HEK293 (cell line): ENCODE results near the gene CNIH3.
A peak's percentile ranks its signal among the peaks of the same experiment; 100 is the strongest.

ENCODE experiments used
- CTCF ChIA-PET: fragments of 350-600 bp; formaldehyde crosslinking; extraction: SDS; loops from one replicate; lab custom pipeline; 2021; ENCODE audit warnings: antibody characterized with exemption; lab: Yijun Ruan, JAX
- POLR2A ChIA-PET: fragments of 300-600 bp; formaldehyde crosslinking; extraction: SDS; loops from one replicate; lab custom pipeline; 2020; ENCODE audit warnings: antibody characterized with exemption, inconsistent platforms; lab: Yijun Ruan, JAX
- H3K27ac ChIP-seq: fragments of 200-500 bp; sonication (Bioruptor generic); 2 replicates; pipeline ENCODE4 v1.5.1; 2014; ENCODE audit warnings: low read depth, low read length, control low read depth, inconsistent platforms; ENCODE audit errors: extremely low read depth
- H3K36me3 ChIP-seq, 2 experiments: fragments of 200-500 bp in 1 of 2; sonication (Bioruptor generic) in 1 of 2; 1 replicate in 1 of 2; 2 replicates in 1 of 2; pipeline ENCODE4 v1.5.1; 2014 to 2017; ENCODE audit warnings: inconsistent platforms in 2 of 2, low read length in 2 of 2; ENCODE audit not compliant: control insufficient read depth in 2 of 2, insufficient read depth in 1 of 2
- H3K4me1 ChIP-seq: fragments of 200-500 bp; sonication (Bioruptor generic); 2 replicates; pipeline ENCODE4 v1.5.1; 2014; ENCODE audit warnings: mild to moderate bottlenecking, low read length, inconsistent platforms; ENCODE audit not compliant: control insufficient read depth, insufficient read depth
- H3K4me3 ChIP-seq: 2 replicates; pipeline ENCODE4 v1.5.1; 2011; ENCODE audit warnings: low read depth, mild to moderate bottlenecking, control low read depth, low read length, moderate library complexity
- H3K9me3 ChIP-seq: fragments of 200-500 bp; sonication (Bioruptor generic); 2 replicates; pipeline ENCODE4 v1.5.1; 2014; ENCODE audit warnings: low read depth, low read length, inconsistent platforms; ENCODE audit not compliant: control insufficient read depth, insufficient read depth
- GLI2 ChIP-seq: fragments of 450-650 bp; formaldehyde crosslinking; IDR thresholded peaks from 2 replicates; pipeline ENCODE4; 2017; ENCODE audit warnings: missing biosample characterization, missing genetic modification characterization, low read depth, borderline replicate concordance
- KLF7 ChIP-seq: fragments of 450-650 bp; formaldehyde crosslinking; IDR thresholded peaks from 2 replicates; pipeline ENCODE4 v1.5.1; 2016; ENCODE audit warnings: missing biosample characterization, missing genetic modification characterization, borderline replicate concordance
- MZF1 ChIP-seq: fragments of 450-650 bp; formaldehyde crosslinking; IDR thresholded peaks from 2 replicates; pipeline ENCODE4 v1.5.1; 2017; ENCODE audit warnings: missing biosample characterization, missing genetic modification characterization, borderline replicate concordance
- SP7 ChIP-seq: fragments of 450-650 bp; formaldehyde crosslinking; IDR thresholded peaks from 2 replicates; pipeline ENCODE4 v1.5.1; 2016; ENCODE audit warnings: missing biosample characterization, missing genetic modification characterization
- TRIM28 ChIP-seq: IDR thresholded peaks from 2 replicates; pipeline ENCODE4 v1.6.1; 2011; ENCODE audit warnings: low read length, control low read depth, borderline replicate concordance
- ZBTB7A ChIP-seq: fragments of 450-650 bp; formaldehyde crosslinking; IDR thresholded peaks from 2 replicates; pipeline ENCODE4 v1.5.1; 2016; ENCODE audit warnings: low read depth, missing biosample characterization, missing genetic modification characterization
- ZEB2 ChIP-seq: fragments of 450-650 bp; formaldehyde crosslinking; IDR thresholded peaks from 2 replicates; pipeline ENCODE4 v1.5.1; 2016; ENCODE audit warnings: missing biosample characterization, missing genetic modification characterization
- ZFHX2 ChIP-seq: fragments of 450-650 bp; formaldehyde crosslinking; conservative IDR thresholded peaks from 2 replicates; pipeline ENCODE4 v1.5.1; 2016; ENCODE audit warnings: missing biosample characterization, missing genetic modification characterization
- ZNF114 ChIP-seq: fragments of 450-650 bp; formaldehyde crosslinking; IDR thresholded peaks from 2 replicates; pipeline ENCODE4 v1.5.0; 2017; ENCODE audit warnings: missing biosample characterization, missing genetic modification characterization
- ZNF132 ChIP-seq: fragments of 450-650 bp; formaldehyde crosslinking; IDR thresholded peaks from 2 replicates; pipeline ENCODE4 v1.5.1; 2017; ENCODE audit warnings: missing biosample characterization, missing genetic modification characterization, borderline replicate concordance
- ZNF155 ChIP-seq: fragments of 450-650 bp; formaldehyde crosslinking; IDR thresholded peaks from 2 replicates; pipeline ENCODE4 v1.5.1; 2016; ENCODE audit warnings: missing biosample characterization, missing genetic modification characterization
- ZNF311 ChIP-seq: fragments of 450-650 bp; formaldehyde crosslinking; IDR thresholded peaks from 2 replicates; pipeline ENCODE4 v1.5.1; 2017; ENCODE audit warnings: missing biosample characterization, missing genetic modification characterization, borderline replicate concordance
- ZNF391 ChIP-seq: fragments of 450-650 bp; formaldehyde crosslinking; IDR thresholded peaks from 2 replicates; pipeline ENCODE4 v1.5.1; 2016; ENCODE audit warnings: low read depth, missing biosample characterization, missing genetic modification characterization, borderline replicate concordance
- ZNF610 ChIP-seq: fragments of 450-650 bp; formaldehyde crosslinking; IDR thresholded peaks from 2 replicates; pipeline ENCODE4 v1.5.1; 2016; ENCODE audit warnings: missing biosample characterization, missing genetic modification characterization, borderline replicate concordance
- ZNF621 ChIP-seq: fragments of 450-650 bp; formaldehyde crosslinking; IDR thresholded peaks from 2 replicates; pipeline ENCODE4 v1.5.1; 2017; ENCODE audit warnings: missing biosample characterization, missing genetic modification characterization
- ZNF626 ChIP-seq: fragments of 450-650 bp; sonication (Bioruptor Pico); formaldehyde crosslinking; IDR thresholded peaks from 2 replicates; pipeline ENCODE4 v1.5.1; 2018; ENCODE audit warnings: missing biosample characterization, missing genetic modification characterization, inconsistent platforms
- ZNF707 ChIP-seq: fragments of 450-650 bp; formaldehyde crosslinking; IDR thresholded peaks from 2 replicates; pipeline ENCODE4 v1.5.1; 2016; ENCODE audit warnings: missing biosample characterization, missing genetic modification characterization
- ZNF768 ChIP-seq: fragments of 450-650 bp; formaldehyde crosslinking; IDR thresholded peaks from 2 replicates; pipeline ENCODE4 v1.5.1; 2018; ENCODE audit warnings: missing biosample characterization, mild to moderate bottlenecking, missing genetic modification characterization
- ZNF785 ChIP-seq: fragments of 450-650 bp; formaldehyde crosslinking; IDR thresholded peaks from 2 replicates; pipeline ENCODE4 v1.5.1; 2016; ENCODE audit warnings: missing biosample characterization, missing genetic modification characterization
- TF ChIP-seq, protein P1 (sequence below): fragments of 450-650 bp; formaldehyde crosslinking; IDR thresholded peaks from 2 replicates; pipeline ENCODE4 v1.5.1; 2016; ENCODE audit warnings: missing biosample characterization, missing genetic modification characterization
- TF ChIP-seq, protein P2 (sequence below): fragments of 450-650 bp; formaldehyde crosslinking; IDR thresholded peaks from 2 replicates; pipeline ENCODE4 v1.5.1; 2016; ENCODE audit warnings: missing biosample characterization, missing genetic modification characterization
- TF ChIP-seq, protein P3 (sequence below): fragments of 450-650 bp; formaldehyde crosslinking; IDR thresholded peaks from 2 replicates; pipeline ENCODE4 v1.5.1; 2016; ENCODE audit warnings: missing biosample characterization, missing genetic modification characterization, borderline replicate concordance
- TF ChIP-seq, protein P4 (sequence below): fragments of 450-650 bp; formaldehyde crosslinking; IDR thresholded peaks from 2 replicates; pipeline ENCODE4 v1.5.1; 2016; ENCODE audit warnings: missing biosample characterization, missing genetic modification characterization

The CNIH3 gene

DNA sequence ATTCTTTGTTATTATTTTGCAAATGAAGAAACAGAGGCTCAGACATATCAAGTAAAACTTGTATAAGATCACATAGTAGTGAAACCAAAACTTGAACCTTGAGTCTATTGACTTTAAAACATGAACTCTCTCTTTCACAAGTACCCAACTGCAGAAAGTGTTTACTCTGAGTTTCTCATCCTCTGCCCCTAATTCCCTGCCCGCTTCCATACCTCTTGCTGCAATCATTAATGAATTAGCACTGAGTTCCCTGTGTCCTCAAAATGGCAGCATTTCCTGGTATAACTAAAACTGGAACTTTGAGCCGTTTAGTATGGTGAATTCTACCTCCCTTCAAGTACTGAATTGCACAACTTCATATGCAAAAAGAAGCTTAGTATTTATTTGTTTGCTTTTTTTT lies 165.7 kb downstream of the CNIH3 start:
- H3K4me1 ChIP-seq, result peaks cover 8% of the 10 kb centered on the region
- POLR2A ChIA-PET, result no interaction called here
- no peak overlapping the region for H3K27ac ChIP-seq
- no peak overlapping the region for H3K4me3 ChIP-seq
- no peaks in the 10 kb centered on the region for H3K36me3 ChIP-seq
- H3K9me3 ChIP-seq, result no peaks in the 10 kb centered on the region
- TF ChIP-seq ZNF155 (tag by site-specific recombination) (no peak), ZNF626 (tag by site-specific recombination) (no peak), ZEB2 (tag by site-specific recombination) (no peak), TRIM28 (no peak), SP7 (tag by site-specific recombination) (no peak), ZNF610 (tag by site-specific recombination) (no peak), ZNF114 (tag by site-specific recombination) (no peak), ZNF311 (tag by site-specific recombination) (no peak), ZNF768 (tag by site-specific recombination) (no peak), GLI2 (tag by site-specific recombination) (no peak), ZNF132 (tag by site-specific recombination) (no peak), ZNF391 (tag by site-specific recombination) (no peak), ZNF707 (tag by site-specific recombination) (no peak), ZBTB7A (tag by site-specific recombination) (no peak), ZFHX2 (tag by site-specific recombination) (no peak), ZNF785 (tag by site-specific recombination) (no peak)
- TF ChIP-seq, protein P1, sequence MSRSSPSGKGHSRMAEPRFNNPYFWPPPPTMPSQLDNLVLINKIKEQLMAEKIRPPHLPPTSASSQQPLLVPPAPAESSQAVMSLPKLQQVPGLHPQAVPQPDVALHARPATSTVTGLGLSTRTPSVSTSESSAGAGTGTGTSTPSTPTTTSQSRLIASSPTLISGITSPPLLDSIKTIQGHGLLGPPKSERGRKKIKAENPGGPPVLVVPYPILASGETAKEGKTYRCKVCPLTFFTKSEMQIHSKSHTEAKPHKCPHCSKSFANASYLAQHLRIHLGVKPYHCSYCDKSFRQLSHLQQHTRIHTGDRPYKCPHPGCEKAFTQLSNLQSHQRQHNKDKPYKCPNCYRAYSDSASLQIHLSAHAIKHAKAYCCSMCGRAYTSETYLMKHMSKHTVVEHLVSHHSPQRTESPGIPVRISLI (tag by site-specific recombination), result no peak
- TF ChIP-seq, all 188 proteins: peak for 0
- CTCF ChIA-PET, result interaction anchor here (1.2 kb wide), 1 partner anchor 80 kb away, joined by 3 read pairs; no protein-coding TSS in a partner anchor

DNA sequence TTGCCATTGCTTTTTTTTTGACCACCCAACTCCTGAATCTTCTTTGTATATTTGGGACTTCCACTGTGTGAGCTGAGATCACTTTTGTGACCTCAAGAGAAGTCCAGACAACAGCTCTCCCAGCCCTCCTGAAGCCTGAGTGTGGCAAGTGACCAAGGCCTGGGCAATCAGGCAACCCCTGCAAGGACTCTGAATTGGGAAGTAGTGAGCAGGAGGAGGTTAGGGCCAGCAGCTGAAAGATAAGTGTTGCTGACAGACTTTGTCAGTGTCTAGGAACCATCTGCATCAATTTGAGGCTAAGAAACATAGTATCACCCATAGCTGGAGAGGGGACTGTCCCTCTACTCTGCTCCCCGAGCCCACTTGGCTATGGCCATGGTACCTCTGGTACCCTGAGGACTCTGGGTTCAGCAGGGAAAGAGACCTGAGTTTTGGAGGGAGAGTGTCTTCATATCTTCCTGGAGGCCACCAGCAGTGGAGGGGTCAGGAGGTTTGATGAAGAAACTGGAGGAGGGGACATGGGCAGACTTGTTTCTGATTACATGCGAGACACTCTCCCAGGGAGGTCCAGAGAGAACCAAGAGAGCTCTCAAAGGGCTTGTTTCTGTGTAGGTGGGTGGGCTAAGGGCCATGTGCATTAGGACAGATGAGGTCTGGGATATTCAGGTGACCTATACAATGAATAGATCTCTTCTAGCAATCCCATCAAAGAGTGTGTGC lies 166.3 kb downstream of the CNIH3 start:
- H3K9me3 ChIP-seq, result no peaks in the 10 kb centered on the region
- H3K4me1 ChIP-seq, result peaks cover 8% of the 10 kb centered on the region
- H3K36me3 ChIP-seq, result no peaks in the 10 kb centered on the region
- CTCF ChIA-PET, result interaction anchor here (1.2 kb wide), 1 partner anchor 80 kb away, joined by 3 read pairs; no protein-coding TSS in a partner anchor
- TF ChIP-seq ZNF621 (tag by site-specific recombination) (no peak), ZFHX2 (tag by site-specific recombination) (peak; percentile 31; the same call in 1 of the 2 replicates)
- POLR2A ChIA-PET, result no interaction called here
- no peak overlapping the region for H3K4me3 ChIP-seq
- H3K27ac ChIP-seq, result no peak overlapping the region

DNA sequence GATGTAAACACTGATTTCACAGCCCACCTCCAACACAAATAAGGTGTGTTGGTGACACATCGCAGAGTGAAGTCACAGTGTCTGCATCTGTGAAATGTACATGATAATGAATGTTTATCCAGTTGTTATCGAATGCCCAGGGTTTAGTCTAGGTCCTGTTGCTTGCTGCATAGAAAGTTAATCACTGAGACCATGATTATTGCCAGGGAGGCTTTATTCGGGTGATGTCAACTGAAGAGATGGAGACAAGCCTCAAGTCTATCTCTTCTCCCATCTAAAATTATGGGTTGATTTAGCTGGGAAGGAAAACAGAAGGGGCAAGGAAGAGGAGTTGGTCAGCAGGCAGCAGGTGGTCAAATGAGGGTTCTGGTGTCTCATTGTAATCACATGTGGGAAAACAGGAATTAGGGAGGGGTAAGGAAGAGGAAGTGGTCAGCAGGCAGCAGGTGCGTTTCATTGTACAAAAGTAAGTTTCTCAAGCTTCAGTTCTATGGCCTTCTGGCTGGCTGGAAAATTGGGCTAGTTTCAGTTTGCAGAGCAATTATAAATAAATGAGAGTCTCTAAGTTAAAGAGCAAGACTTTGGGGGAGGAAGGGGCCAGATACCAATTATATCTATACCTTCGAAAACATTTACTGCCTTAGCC lies 167.0 kb downstream of the CNIH3 start:
- H3K36me3 ChIP-seq, result no peaks in the 10 kb centered on the region
- ChIA-PET CTCF (no interaction called here), POLR2A (no interaction called here)
- no peak overlapping the region for H3K27ac ChIP-seq
- H3K4me3 ChIP-seq, result no peak overlapping the region
- H3K9me3 ChIP-seq, result no peaks in the 10 kb centered on the region
- H3K4me1 ChIP-seq, result peaks cover 8% of the 10 kb centered on the region
- TF ChIP-seq, protein P2, sequence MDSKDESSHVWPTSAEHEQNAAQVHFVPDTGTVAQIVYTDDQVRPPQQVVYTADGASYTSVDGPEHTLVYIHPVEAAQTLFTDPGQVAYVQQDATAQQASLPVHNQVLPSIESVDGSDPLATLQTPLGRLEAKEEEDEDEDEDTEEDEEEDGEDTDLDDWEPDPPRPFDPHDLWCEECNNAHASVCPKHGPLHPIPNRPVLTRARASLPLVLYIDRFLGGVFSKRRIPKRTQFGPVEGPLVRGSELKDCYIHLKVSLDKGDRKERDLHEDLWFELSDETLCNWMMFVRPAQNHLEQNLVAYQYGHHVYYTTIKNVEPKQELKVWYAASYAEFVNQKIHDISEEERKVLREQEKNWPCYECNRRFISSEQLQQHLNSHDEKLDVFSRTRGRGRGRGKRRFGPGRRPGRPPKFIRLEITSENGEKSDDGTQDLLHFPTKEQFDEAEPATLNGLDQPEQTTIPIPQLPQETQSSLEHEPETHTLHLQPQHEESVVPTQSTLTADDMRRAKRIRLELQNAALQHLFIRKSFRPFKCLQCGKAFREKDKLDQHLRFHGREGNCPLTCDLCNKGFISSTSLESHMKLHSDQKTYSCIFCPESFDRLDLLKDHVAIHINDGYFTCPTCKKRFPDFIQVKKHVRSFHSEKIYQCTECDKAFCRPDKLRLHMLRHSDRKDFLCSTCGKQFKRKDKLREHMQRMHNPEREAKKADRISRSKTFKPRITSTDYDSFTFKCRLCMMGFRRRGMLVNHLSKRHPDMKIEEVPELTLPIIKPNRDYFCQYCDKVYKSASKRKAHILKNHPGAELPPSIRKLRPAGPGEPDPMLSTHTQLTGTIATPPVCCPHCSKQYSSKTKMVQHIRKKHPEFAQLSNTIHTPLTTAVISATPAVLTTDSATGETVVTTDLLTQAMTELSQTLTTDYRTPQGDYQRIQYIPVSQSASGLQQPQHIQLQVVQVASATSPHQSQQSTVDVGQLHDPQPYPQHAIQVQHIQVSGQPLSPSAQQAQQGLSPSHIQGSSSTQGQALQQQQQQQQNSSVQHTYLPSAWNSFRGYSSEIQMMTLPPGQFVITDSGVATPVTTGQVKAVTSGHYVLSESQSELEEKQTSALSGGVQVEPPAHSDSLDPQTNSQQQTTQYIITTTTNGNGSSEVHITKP, result no peak
- TF ChIP-seq, protein P3, sequence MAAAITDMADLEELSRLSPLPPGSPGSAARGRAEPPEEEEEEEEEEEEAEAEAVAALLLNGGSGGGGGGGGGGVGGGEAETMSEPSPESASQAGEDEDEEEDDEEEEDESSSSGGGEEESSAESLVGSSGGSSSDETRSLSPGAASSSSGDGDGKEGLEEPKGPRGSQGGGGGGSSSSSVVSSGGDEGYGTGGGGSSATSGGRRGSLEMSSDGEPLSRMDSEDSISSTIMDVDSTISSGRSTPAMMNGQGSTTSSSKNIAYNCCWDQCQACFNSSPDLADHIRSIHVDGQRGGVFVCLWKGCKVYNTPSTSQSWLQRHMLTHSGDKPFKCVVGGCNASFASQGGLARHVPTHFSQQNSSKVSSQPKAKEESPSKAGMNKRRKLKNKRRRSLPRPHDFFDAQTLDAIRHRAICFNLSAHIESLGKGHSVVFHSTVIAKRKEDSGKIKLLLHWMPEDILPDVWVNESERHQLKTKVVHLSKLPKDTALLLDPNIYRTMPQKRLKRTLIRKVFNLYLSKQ (tag by site-specific recombination), result no peak
- TF ChIP-seq KLF7 (tag by site-specific recombination), result no peak
- no peak for TF ChIP-seq MZF1
- TF ChIP-seq, protein P4, sequence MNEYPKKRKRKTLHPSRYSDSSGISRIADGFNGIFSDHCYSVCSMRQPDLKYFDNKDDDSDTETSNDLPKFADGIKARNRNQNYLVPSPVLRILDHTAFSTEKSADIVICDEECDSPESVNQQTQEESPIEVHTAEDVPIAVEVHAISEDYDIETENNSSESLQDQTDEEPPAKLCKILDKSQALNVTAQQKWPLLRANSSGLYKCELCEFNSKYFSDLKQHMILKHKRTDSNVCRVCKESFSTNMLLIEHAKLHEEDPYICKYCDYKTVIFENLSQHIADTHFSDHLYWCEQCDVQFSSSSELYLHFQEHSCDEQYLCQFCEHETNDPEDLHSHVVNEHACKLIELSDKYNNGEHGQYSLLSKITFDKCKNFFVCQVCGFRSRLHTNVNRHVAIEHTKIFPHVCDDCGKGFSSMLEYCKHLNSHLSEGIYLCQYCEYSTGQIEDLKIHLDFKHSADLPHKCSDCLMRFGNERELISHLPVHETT (tag by site-specific recombination), result no peak
